Measurements from ENCODE around the gene SPRED2.

GRCh38 chr2:65479524-65479923 is 47.1 kb upstream of the SPRED2 start:
- no peak for TF ChIP-seq POLR2A (IDR thresholded peaks at IDR 0.05)
- no peak for TF ChIP-seq CTCF (IDR thresholded peaks at IDR 0.05)
- no peak for TF ChIP-seq POLR2AphosphoS5 (IDR thresholded peaks at IDR 0.05)

All from stomach (tissue), 4 donors.